PC-3 (cell line): Measurements from ENCODE around the gene OVAAL. TPM values are rescaled to one million over a fixed set of nuclear protein-coding genes. Genes with fewer than 3 reads are reported as not detected.
A peak's percentile ranks its signal among the peaks of the same experiment; 100 is the strongest.

Experiments used
- ATAC-seq: fragments of 200-7000 bp; cut with Tn5 transposase; 2 replicates; pipeline ENCODE4 v1.9.1; 2020; ENCODE audit warnings: mild to moderate bottlenecking, moderate library complexity
- BruUV-seq: library from RNA; stranded (reverse); fragments of 400-500 nt; replicated peaks from 2 replicates; lab custom pipeline; 2021; lab: Mats Ljungman, UMichigan
- CTCF ChIA-PET: fragments of 300-600 bp; sonication (Branson Sonifier 250); formaldehyde crosslinking; loops from one replicate; lab custom pipeline; 2022; ENCODE audit warnings: antibody characterized with exemption; lab: Charles Lee
- POLR2A ChIA-PET: fragments of 300-600 bp; sonication (Branson Sonifier 250); formaldehyde crosslinking; loops from one replicate; lab custom pipeline; 2022; ENCODE audit warnings: antibody characterized with exemption; ENCODE audit not compliant: unreplicated experiment; lab: Charles Lee
- DNase-seq: peaks from one replicate; pipeline ENCODE4 v3.0.0-alpha.2; 2015
- H2AFZ ChIP-seq: fragments of 300-600 bp; sonication (generic); 2 replicates; pipeline ENCODE4 v1.6.0; 2016; ENCODE audit warnings: antibody characterized with exemption, low read length
- H3F3A ChIP-seq: fragments of 300-600 bp; sonication (generic); one replicate; pipeline ENCODE4 v1.6.0; 2017; ENCODE audit warnings: antibody characterized with exemption, low read length, control low read depth, mild to moderate bottlenecking; ENCODE audit not compliant: unreplicated experiment
- H3K27ac ChIP-seq: fragments of 300-600 bp; sonication (generic); 2 replicates; pipeline ENCODE4 v1.5.1; 2016; ENCODE audit warnings: mild to moderate bottlenecking, low read length
- H3K27me3 ChIP-seq: fragments of 300-600 bp; sonication (generic); 2 replicates; pipeline ENCODE4 v1.6.1; 2016; ENCODE audit warnings: low read length, mixed read lengths
- H3K36me3 ChIP-seq: fragments of 300-600 bp; sonication (generic); 2 replicates; pipeline ENCODE4 v1.6.1; 2016; ENCODE audit warnings: low read depth, mixed run types, low read length, mixed read lengths
- H3K4me1 ChIP-seq: fragments of 300-600 bp; sonication (generic); 2 replicates; pipeline ENCODE4 v1.5.1; 2016; ENCODE audit warnings: low read length; ENCODE audit not compliant: insufficient read depth
- H3K4me2 ChIP-seq: fragments of 300-600 bp; sonication (generic); 2 replicates; pipeline ENCODE4 v1.6.0; 2016; ENCODE audit warnings: low read length
- H3K4me3 ChIP-seq: fragments of 300-600 bp; sonication (generic); 2 replicates; pipeline ENCODE4 v1.5.1; 2016; ENCODE audit warnings: mild to moderate bottlenecking, low read length, mixed read lengths
- H3K79me2 ChIP-seq: fragments of 300-600 bp; sonication (generic); 2 replicates; pipeline ENCODE4 v1.6.1; 2017; ENCODE audit warnings: low read length, mixed read lengths
- H3K9ac ChIP-seq: fragments of 300-600 bp; sonication (generic); 2 replicates; pipeline ENCODE4 v1.6.0; 2016; ENCODE audit warnings: mild to moderate bottlenecking, low read length
- H3K9me2 ChIP-seq: fragments of 300-600 bp; sonication (generic); replicated peaks from 2 replicates; pipeline ENCODE4 v1.6.1; 2016; ENCODE audit warnings: mixed run types, low read length, mixed read lengths
- H3K9me3 ChIP-seq: fragments of 300-600 bp; sonication (generic); 2 replicates; pipeline ENCODE4 v1.6.1; 2016; ENCODE audit warnings: low read length, mixed read lengths
- H4K20me1 ChIP-seq: fragments of 300-600 bp; sonication (generic); 2 replicates; pipeline ENCODE4 v1.6.1; 2016; ENCODE audit warnings: low read length, mixed read lengths
- EZH2 ChIP-seq: fragments of 300-600 bp; sonication (generic); IDR thresholded peaks from one replicate; pipeline ENCODE4 v1.6.1; 2017; ENCODE audit warnings: antibody characterized with exemption, mild to moderate bottlenecking, low read length; ENCODE audit not compliant: unreplicated experiment
- EZH2phosphoT487 ChIP-seq: fragments of 300-600 bp; sonication (generic); IDR thresholded peaks from 2 replicates; pipeline ENCODE4 v1.6.1; 2018; ENCODE audit warnings: mild to moderate bottlenecking, antibody characterized with exemption, low read length, borderline replicate concordance
- intact Hi-C: fragments of 100-400 bp; cut with micrococcal nuclease; formaldehyde crosslinking; loops from 2 replicates; pipeline ENCODE4 v1.9.0; 2023
- total RNA-seq: library from RNA; depleted of rRNA; stranded (reverse); fragments of >200 nt; gene quantifications from 2 replicates; pipeline ENCODE4 v1.2.3, GENCODE V29; 2014
- TF ChIP-seq, protein P1 (sequence below): fragments of 300-600 bp; sonication (generic); conservative IDR thresholded peaks from 2 replicates; pipeline ENCODE4 v1.5.1; 2017; ENCODE audit warnings: antibody characterized with exemption, low read depth, mild to moderate bottlenecking, low read length

Gene OVAAL
- total RNA-seq, 1 experiment from 2014 or later = not detected

GRCh38 chr1:180585994-180586359 is 27.2 kb downstream of the OVAAL start:
- Histone ChIP-seq H2AFZ (no peak overlapping the region), H4K20me1 (no peaks in the 10 kb centered on the region), H3K4me3 (no peak overlapping the region), H3K79me2 (no peaks in the 10 kb centered on the region), H3K27me3 (no peaks in the 10 kb centered on the region), H3K27ac (no peak overlapping the region), H3K9me2 (no peaks in the 10 kb centered on the region), H3F3A (no peaks in the 10 kb centered on the region), H3K4me1 (no peaks in the 10 kb centered on the region), H3K9ac (no peak overlapping the region), H3K36me3 (no peaks in the 10 kb centered on the region), H3K9me3 (no peaks in the 10 kb centered on the region; the same call in 1 of the 2 replicates), H3K4me2 (no peak overlapping the region)
- no TSS peak for BruUV-seq
- CTCF ChIA-PET = no interaction called here
- ATAC-seq = no peak
- intact Hi-C loops = no loop called here
- TF ChIP-seq, protein P1, sequence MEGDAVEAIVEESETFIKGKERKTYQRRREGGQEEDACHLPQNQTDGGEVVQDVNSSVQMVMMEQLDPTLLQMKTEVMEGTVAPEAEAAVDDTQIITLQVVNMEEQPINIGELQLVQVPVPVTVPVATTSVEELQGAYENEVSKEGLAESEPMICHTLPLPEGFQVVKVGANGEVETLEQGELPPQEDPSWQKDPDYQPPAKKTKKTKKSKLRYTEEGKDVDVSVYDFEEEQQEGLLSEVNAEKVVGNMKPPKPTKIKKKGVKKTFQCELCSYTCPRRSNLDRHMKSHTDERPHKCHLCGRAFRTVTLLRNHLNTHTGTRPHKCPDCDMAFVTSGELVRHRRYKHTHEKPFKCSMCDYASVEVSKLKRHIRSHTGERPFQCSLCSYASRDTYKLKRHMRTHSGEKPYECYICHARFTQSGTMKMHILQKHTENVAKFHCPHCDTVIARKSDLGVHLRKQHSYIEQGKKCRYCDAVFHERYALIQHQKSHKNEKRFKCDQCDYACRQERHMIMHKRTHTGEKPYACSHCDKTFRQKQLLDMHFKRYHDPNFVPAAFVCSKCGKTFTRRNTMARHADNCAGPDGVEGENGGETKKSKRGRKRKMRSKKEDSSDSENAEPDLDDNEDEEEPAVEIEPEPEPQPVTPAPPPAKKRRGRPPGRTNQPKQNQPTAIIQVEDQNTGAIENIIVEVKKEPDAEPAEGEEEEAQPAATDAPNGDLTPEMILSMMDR = no peak
- no peak for TF ChIP-seq EZH2phosphoT487
- no peak for DNase-seq
- POLR2A ChIA-PET = no interaction called here

DNA sequence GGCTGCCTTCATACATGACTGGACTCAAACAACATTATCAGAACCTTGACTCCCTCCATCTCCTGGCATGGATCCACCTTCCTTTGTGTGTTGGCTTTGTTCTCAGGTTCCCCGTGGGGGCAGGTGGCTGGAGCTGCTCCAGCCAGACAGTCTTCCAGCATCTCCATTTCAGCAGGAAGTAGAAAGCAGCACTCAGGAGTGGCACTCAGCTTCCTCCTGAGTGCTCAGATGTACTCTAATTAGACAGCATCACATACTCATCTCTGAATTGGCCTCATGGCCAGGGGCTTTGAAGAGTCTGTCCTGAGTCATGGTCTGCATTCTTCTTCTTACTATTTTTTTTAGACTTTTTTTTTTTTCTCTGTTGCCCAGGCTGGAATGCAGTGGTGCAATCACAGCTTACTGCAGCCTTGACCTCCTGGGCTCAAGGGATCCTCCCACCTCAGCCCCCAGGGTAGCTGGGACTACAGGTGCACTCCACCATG is 27.9 kb downstream of the OVAAL start:
- Histone ChIP-seq H3K27ac (no peak overlapping the region), H3K4me3 (no peak overlapping the region), H4K20me1 (no peaks in the 10 kb centered on the region), H3K4me2 (no peak overlapping the region), H3K9me2 (no peaks in the 10 kb centered on the region), H3F3A (no peaks in the 10 kb centered on the region), H3K9me3 (no peaks in the 10 kb centered on the region; the same call in 1 of the 2 replicates), H2AFZ (no peak overlapping the region), H3K4me1 (no peaks in the 10 kb centered on the region), H3K9ac (no peak overlapping the region), H3K27me3 (no peaks in the 10 kb centered on the region), H3K36me3 (no peaks in the 10 kb centered on the region), H3K79me2 (no peaks in the 10 kb centered on the region)
- POLR2A ChIA-PET = no interaction called here
- no TSS peak for BruUV-seq
- TF ChIP-seq, protein P1 = no peak
- TF ChIP-seq EZH2phosphoT487 (no peak), EZH2 (no peak)
- ATAC-seq (no peak), DNase-seq (peak; percentile 26)
- intact Hi-C loops = no loop called here
- CTCF ChIA-PET = no interaction called here

- BruUV-seq = no TSS peak
- H3K36me3 ChIP-seq = no peaks in the 10 kb centered on the region
- no peaks in the 10 kb centered on the region for H3K4me1 ChIP-seq
- CTCF ChIA-PET = no interaction called here
- H3K4me2 ChIP-seq = no peak overlapping the region
- no peaks in the 10 kb centered on the region for H3F3A ChIP-seq
- intact Hi-C loops = no loop called here
- H3K9me3 ChIP-seq = no peaks in the 10 kb centered on the region; the same call in 1 of the 2 replicates
- DNase-seq (no peak), ATAC-seq (no peak)
- H3K27me3 ChIP-seq = no peaks in the 10 kb centered on the region
- no peak overlapping the region for H3K9ac ChIP-seq
- H3K9me2 ChIP-seq = no peaks in the 10 kb centered on the region
- no peak overlapping the region for H3K27ac ChIP-seq
- no peaks in the 10 kb centered on the region for H3K79me2 ChIP-seq
- POLR2A ChIA-PET = no interaction called here
- no peaks in the 10 kb centered on the region for H4K20me1 ChIP-seq
- H3K4me3 ChIP-seq = no peak overlapping the region
- no peak for TF ChIP-seq EZH2phosphoT487
- TF ChIP-seq, protein P1 = no peak
- no peak for TF ChIP-seq EZH2
- no peak overlapping the region for H2AFZ ChIP-seq
Measured at GRCh38 chr1:180588121-180588520, 29.4 kb downstream of the OVAAL start.
